NCI-H345 (cell line): ENCODE data around the gene SLC25A52.
A peak's percentile ranks its signal among the peaks of the same experiment; 100 is the strongest.
"Not testable (repeated sequence)": the region's sequence is repeated elsewhere in the genome, so short reads cannot be mapped to it uniquely, and the experiment has no call there.

Experiments used
- DNase-seq: peaks from one replicate; lab custom pipeline; 2025; lab: John Stamatoyannopoulos, UW

The SLC25A52 gene

DNA sequence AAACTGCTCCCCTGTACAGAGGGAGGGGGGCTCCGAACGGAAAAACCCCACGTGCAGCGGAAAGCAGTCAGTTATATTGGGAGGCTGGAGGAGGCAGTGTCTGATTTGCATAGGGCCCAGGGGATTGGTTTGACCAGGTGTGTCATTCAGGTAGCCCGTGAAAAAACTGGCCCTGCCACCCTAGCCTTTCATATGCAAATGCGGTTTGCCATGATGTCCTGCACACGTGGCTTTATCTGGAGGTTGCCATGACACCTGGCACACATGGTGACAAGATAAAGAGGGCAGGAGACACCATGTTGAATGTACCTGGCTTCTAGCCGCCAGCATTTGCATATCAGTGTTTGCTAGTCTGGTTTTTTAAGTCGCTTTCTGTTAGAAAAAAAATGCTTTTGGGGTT, 20.5 kb downstream of the SLC25A52 start:
- no peak for DNase-seq

DNA sequence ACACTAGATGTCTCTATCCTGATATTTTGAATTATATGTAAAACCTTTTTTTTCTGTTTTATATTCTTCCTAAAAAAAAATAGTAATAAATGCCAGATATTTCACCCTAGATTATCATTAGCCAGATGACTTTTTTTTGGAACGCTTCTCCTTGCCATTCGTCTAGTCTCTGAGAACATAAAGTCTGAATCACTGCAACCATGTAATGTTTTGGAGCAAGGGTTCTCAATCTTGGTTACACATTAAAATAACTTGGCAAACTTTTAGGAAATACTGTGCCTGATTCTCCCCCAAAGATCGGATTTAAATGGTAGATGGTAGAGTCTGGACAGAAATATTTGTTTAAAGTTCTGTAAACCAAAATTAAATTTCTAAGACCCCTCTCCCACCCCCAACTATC, 21.0 kb downstream of the SLC25A52 start:
- DNase-seq = no peak

DNA sequence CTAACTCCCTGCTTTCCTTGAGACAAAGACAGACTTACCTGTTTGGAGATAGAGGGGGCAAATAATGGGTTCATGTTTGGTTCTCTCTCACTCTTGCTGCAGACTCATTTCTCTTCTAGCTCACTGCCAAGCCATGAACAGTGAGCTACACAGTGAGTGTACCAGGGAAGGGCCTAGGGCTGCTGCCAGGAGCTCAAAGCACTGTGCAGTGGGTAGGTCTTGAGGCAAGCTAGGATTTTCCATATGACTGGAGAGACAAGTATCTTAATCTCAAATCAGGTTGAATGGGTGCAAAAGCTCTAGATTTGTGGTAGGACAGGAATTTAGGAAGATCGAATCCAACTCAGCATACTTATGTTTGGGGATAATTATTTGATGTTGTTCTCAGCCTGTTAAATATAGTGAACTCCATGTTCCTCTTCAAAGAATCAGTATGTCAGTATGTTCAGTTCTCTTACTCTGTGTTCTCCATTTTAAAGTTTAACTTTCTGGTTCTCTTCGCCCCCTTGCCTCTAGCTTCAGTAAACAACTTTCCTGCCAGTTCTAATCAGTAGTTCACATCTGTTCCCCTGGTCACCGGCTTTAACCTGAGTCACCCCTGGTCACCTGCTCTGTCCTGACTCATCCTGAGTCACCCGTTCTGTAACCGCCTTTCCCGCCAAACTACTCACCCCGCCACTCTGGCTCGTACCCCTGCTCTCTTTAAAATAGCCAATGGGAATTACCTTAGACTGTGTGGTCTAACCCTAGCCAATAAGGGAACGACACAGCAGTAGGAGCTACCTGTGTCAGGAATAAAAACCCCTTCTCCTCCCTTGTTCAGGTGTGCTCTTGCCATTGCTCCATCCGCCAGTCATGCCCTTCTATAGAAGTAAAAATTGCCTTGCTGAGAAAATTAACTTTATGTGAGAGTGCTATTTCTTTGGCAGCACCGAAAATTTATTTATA, 21.9 kb downstream of the SLC25A52 start:
- DNase-seq = no peak

DNA sequence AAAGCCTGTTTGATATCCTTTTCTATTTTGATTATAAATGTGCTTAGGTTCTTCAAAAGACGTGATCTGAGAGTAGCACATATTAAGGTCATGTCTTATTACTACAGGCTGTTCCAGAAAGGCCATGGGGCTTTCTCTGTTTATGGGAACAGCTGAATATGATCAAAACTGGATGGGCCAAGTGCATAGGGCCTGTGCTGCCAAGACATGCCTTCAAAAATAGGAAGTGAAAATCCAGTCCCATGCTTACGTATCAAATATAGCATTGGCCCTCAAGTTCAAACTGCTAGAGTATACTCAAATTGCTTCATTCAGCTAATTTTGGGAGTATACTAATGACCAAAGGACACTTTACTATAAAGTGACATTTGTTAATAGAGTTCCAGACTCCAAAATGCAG, 24.1 kb downstream of the SLC25A52 start:
- no peak for DNase-seq

DNA sequence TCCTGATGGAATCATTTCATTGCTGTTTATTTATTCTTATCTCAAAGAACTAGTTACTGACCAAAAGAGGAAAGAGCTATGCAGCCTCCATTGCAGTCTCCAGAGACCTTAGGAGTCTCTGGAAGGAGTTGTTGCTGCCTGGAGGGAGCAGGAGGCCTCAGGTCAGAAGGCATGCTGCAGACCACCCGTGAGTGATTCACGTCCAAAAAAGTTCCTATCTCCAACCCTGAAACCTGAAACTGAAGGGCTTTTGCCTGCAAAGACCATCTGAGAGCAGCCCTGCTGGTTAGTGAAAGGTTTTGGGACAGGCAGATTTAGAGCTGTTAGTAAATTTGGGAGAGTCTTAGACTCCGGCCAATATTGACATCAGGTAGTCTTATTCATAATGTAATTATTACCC, 29.1 kb downstream of the SLC25A52 start:
- DNase-seq = no peak

DNA sequence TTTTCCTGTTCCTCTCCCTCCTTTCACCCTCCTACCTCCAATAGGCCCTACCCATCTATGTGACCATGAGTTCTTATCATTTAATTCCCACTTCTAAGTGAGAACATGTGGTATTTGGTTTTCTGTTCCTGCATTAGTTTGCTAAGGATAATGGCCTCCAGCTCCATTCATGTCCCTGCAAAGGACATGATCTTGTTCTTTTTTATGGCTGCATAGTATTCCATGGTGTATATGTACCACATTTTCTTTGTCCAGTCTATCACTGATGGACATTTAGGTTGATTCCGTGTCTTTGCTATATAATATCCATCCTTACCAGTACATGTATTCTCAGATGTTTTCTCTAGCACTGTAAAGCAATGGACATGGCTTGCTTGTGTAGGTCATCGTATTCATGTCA, 31.5 kb downstream of the SLC25A52 start:
- DNase-seq = not testable (repeated sequence)

DNA sequence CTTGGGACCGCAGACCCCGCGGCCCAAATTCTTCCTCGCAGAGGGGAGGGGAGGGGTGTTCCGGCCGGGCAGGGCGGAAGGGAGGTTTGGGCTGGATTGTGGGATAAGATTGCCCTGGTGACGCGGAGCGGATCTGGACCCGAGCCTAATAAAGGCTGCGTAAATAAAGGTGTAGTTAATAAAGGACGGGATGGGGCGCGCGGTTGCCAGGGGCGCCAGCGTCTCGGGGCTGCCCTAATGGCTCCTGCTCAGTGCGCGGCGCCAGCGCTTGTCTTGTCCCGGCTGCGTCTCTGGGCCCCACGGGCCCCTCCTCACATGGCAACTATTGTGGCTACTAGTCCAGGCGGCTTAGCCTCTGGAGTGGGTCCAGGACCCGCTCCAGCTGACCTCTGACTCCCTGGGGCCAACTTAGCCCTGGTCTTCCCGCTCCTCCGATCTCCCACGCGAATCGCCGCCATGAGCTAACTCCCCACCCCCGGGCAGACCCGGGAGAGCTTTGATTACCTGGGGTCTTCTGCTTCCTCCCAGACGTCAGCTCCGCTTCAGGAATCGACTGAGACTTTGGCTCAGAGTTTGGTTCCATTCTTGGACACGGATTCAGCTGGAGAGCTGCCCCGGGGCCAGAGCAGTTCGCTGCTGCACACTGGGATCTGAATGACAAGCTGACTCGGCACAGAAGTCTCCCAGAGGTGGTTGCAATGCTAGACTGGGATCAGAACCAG, 36.5 kb downstream of the SLC25A52 start:
- no peak for DNase-seq

DNA sequence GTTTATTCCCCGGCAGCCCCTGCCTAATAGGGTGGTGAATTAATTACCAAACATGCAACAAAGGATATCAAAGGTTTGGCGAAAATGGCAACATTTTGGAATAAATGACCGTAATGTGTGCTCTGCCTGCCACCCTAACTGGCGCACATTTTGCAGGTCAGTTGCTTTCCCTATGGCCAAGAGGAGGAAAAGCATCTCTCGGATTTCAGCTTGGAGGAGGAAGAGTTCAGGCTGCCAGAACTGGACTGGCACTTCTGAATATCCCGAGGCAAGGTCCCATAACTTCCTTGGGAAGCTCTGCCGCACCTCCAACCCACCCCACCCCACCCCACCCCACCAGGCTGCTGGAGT, 37.1 kb downstream of the SLC25A52 start:
- DNase-seq = no peak

DNA sequence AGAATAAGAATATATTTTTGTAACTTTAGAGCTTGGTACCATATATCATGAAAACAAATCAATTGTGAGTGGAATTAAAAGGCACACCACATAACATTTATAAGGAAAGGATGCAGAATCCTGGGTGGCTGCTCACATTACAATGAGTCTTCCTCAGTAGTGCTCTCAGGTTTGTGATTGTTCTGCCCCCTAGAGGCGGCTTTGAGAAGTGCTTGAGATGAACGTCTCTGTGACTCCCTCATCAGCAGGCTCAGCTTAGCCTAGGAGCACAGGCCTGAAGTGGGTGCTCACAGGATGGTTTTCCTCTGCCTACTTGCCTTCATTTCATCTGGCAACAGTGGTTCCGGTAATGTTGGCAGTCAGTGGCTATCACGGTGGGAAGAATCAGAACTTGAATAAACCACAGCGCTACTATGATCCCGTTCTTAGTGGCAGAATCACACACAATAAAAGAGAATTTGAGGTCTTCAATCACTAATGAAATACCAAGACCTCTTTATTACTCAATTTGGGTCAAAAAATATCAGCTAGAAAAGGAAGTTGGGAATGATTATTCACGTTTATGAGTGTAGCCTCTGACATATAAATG, 38.2 kb downstream of the SLC25A52 start:
- peak; percentile 81 for DNase-seq

DNA sequence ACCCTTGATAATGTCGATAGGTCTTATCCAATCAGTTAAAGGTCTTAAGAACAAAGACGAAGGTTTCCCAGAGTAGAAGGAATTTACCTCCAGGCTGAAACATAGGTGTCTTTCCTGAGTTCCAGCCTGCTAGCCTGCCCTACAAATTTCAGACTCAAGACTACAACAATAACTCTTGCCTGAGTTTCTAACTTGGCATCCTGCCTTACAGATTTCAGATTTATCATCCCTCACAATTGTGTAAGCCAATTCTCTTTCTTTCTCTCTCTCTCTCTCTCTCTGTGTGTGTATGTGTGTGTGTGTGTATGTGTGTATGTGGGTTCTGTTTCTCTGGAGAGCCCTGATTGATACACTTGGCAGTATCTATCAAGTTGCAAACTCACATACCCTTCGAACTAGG, 39.1 kb downstream of the SLC25A52 start:
- no peak for DNase-seq

DNA sequence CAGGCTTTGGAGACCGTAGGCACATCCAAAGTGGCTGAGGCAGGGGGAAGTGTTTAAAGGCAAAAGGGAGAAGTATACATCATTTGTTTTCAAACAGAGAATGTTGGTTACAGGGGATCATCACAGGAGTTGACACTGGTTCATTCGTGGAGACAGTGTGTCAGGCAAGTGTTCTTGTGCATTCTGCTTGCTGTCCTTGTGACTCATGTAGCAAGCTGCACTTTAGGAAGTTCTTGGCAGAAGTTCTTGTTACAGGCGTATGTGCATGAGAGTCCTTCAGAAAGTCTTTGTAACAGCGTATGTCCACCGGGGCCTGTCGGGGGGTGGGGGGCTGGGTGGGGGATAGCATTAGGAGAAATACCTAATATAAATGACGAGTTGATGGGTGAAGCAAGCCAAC, 39.8 kb downstream of the SLC25A52 start:
- no peak for DNase-seq

DNA sequence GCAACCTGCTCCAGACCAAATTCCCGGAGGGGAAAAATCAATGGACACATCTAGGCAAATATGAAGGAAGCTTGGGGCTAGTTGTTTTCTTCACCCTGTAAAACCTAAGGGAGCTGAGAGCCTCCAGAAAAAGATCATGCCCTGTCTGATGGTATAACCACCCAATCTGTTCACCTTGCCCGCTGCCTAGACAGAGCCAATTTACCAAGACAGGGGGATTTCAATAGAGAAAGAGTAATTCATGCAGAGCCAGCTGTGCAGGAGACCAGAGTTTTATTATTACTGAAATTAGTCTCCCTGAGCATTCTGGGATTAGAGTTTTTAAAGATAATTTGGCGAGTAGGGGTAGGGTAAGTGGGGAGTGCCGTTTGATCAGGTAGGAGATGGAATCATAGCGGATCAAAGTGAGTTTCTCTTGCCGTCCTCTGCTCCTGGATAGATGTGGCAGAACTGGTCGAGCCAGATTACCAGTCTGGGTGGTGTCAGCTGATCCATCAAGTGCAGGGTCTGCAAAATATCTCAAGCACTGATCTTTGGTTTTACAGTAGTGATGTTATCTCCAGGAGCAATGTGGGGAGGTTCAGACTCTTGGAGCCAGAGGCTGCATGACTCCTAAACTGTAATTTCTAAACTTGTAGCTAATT, 41.2 kb downstream of the SLC25A52 start:
- no peak for DNase-seq

DNA sequence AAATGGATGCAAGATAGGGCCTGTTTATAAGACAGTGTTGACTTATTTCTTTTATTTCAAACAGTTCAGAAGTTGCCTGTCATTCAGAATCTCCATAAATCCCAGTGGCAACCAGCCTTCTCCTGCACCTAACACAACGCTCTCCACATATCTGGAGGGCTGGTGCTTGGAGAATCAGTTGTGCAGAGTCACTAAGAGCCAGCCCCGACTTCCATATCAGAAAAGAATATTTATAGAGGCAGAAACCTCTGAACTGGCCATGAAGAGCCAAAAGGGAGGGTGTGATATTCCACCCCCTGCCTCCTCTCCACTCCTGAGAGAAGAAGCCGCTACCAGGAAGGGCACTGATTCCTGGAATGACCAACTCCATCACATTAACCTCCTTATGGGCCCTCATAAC, 42.3 kb downstream of the SLC25A52 start:
- DNase-seq = no peak

DNA sequence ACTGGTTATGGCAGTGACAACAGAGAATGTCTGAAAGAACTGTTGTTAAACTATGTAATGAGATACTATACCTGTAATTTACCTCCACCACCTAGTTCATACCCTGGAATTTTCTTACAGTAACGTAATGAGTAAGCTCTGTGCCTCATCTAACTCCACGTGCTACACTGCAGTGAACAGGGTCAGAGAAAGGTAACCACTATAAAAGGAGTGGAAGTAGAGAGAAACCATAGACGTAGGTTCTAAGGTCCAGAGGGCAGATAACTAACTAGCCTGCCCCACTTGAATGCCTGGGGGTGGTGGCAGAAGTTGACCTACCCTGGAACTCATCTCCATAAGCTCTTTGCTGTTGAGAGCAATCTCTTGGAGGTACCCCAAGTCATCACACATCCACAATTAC, 44.3 kb downstream of the SLC25A52 start:
- DNase-seq = no peak

DNA sequence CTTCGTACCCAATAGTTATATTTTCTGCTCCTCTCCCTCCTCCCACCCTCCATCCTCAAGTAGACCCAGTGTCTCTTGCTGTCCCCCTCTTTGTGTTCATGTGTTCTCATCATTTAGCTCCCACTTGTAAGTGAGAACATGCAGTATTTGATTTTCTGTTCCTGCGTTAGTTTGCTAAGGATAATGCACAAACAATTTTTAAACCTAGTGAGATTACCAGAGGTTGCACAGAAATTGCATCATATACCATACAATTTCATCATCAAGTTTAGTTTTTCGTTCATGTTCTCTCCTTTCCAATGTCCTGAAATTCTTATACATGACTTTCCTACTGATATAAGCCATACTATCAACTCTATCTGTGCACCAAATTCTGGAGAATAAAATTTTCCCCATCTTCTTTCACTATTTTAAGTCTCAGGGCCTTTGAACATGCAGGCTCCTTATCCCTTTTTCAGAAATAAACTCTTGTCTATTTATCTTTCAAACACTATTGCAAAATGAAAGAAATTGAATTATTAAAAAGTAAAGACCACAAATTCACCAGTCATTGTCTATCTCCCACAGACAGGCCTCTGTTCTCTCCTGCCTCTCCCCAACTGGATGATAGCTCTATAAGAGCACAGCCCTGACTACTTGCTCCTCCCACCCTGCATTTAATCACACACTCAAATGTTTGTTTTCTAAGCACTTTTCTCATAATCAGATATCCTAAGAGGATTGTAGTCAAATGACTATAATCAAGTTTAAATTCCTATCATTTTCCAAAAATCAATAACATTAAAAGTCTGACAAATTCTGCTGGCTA, 49.1 kb downstream of the SLC25A52 start:
- DNase-seq = no peak

DNA sequence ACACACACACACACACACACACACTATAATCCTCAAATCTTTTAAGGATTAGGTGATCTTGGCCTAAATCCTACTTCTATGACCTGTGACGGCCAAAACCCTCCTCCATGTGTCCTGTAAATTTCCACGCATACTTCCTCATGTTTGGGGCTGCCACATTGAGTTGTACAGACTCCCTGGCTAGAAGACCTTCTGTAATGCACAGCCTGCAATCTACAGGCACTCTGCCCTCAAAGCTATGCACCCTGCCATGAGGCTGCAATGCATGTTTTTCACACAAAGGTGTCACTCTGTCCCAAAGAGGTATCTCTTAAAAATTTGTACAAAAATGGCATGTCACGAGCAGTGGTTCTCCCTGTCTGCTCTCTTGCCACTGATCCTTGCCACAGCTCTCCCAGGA, 49.9 kb downstream of the SLC25A52 start:
- no peak for DNase-seq
